ENCODE measurements around the gene ZNF513.
"Not testable (repeated sequence)": the region's sequence is repeated elsewhere in the genome, so short reads cannot be mapped to it uniquely, and the experiment has no call there.

ZNF513 gene

DNA sequence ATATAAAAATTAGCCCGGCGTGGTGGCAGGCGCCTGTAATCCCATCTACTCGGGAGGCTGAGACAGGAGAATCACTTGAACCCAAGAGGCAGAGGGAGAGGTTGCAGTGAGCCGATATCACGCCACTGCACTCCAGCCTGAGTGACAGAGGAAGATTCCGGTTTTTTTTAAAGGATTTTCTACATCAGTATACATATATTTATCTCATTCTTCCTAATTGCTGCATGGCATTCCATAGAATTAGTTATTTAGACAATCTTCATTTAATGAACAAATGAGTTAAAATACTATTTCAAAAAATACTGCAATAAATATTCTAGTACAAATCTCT, 26.0 kb downstream of the ZNF513 start:
- DNase-seq: no peak

DNA sequence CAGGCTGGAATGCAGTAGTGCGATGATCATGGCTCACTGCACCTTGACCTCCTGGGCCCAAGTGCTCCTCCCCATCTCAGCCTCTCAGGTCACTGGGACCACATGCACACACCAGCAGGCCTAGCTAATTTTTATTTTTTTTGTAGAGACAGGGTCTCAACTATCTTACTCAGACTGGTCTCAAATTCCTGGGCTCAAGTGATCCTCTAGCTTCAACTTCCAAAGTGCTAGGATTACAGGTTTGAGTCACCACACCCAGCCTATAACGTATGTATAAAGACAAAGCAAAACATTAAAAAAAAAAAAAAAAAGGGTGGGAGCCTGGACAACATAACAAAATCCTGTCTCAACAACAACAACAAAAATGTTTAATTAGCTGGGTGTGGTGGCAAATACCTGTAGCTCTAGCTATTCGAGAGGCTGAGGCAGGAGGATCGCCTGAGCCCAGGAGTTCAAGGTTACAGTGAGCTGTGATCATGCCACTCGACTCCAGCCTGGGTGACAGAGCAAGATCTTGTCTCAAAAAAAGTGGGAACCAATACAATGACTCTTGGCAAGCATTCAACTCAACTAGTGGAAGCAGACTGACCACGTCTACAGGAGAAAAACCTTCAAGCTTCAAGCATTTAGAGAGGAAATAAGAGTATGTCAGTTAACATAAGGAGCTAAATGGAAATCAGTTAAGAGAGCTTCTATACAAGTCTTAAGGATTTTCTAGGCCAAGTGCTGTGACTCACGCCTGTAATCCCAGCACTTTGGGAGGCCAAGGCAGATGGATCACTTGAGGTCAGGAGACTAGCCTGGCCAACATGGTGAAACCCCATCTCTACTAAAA, 26.6 kb downstream of the ZNF513 start:
- DNase-seq: no peak

DNA sequence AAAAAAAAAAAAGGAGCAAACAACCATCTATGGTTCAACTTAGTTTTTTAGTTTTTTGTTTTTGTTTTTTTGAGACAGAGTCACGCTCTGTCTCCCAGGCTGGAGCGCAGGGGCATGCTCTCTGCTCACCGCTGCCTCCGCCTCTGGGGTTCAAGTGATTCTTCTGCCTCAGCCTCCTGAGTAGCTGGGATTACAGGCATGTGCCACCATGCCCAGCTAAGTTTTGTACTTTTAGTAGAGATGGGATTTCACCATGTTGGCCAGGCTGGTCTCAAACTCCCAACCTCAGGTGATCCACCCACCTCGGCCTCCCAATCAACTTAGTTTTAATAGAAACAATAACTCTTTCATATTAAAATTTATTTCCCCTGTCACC, 27.2 kb downstream of the ZNF513 start:
- not testable (repeated sequence) for DNase-seq

DNA sequence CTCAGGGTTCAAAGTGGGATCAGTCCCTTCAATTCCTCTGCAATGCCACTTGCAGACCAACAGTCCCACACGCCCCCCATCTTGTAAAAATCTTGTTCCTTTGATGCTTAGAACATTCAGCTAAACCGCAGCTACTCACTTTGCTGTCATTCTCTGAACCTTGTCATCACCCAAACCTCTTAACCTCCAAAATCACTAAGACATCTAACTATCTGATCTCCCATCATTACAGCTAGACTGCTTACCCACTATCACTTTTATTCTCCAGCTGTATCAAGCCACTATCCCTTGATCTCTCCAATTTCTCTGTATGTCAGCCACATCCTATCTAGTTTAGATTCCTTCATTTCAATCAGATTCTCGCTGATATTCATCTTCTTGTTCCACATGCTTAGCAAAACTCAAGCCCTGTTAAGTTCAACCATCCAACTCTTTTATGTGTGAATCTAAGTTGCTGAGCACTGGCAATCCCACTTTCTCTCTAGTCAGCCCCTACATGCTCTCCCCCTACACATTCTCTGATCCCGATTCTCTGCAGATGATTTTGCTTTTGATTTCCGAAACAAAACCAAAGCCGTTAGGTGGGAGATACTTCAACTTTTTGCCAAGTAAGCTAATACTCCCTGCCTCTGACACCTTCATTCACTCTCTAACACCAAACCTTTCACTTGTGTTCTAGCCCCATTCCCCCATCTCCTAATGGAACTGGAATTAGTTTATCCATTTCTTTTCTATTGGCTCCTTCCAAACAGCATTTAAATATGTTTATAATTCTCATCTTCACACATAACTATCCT, 28.5 kb downstream of the ZNF513 start:
- no peak for DNase-seq

GRCh38 chr2:27350106-27350693, 30.3 kb downstream of the ZNF513 start:
- no peak for DNase-seq

- no peak for DNase-seq
Observed at GRCh38 chr2:27347641-27348040, 32.9 kb downstream of the ZNF513 start.

GRCh38 chr2:27336173-27336572, 44.4 kb downstream of the ZNF513 start:
- no peak for DNase-seq

- no peak for DNase-seq
Observed at GRCh38 chr2:27335311-27335710, 45.2 kb downstream of the ZNF513 start.
